H9 (cell line): ENCODE results near the gene ZBED1. TPM values are rescaled to one million over a fixed set of nuclear protein-coding genes. Genes with fewer than 3 reads are reported as not detected.

Experiments used
- DNase-seq: peaks from one replicate; pipeline ENCODE4 v3.0.0-alpha.2; 2017
- H2AFZ ChIP-seq: one replicate; pipeline ENCODE4 v1.6.1; 2013; ENCODE audit warnings: mild to moderate bottlenecking, low read length, control low read depth, moderate library complexity
- H2AK5ac ChIP-seq: 2 replicates; pipeline ENCODE4 v1.6.1; 2013; ENCODE audit warnings: low read length, control low read depth, mixed read lengths; ENCODE audit not compliant: insufficient read length
- H2BK120ac ChIP-seq: one replicate; pipeline ENCODE4 v1.6.1; 2013; ENCODE audit warnings: low read depth, mild to moderate bottlenecking, low read length, control low read depth, inconsistent platforms; ENCODE audit not compliant: poor library complexity, severe bottlenecking
- H2BK12ac ChIP-seq: 2 replicates; pipeline ENCODE4 v1.6.1; 2013; ENCODE audit warnings: low read length, control low read depth, mixed read lengths, low read depth; ENCODE audit not compliant: insufficient read length
- H2BK15ac ChIP-seq: 2 replicates; pipeline ENCODE4 v1.6.1; 2013; ENCODE audit warnings: low read depth, low read length, control low read depth
- H2BK20ac ChIP-seq: one replicate; pipeline ENCODE4 v1.6.1; 2013; ENCODE audit warnings: low read depth, mild to moderate bottlenecking, low read length, control low read depth, inconsistent platforms; ENCODE audit not compliant: poor library complexity, severe bottlenecking
- H2BK5ac ChIP-seq: 2 replicates; pipeline ENCODE4 v1.6.1; 2013; ENCODE audit warnings: low read length, control low read depth, mixed read lengths; ENCODE audit not compliant: insufficient read length
- H3K14ac ChIP-seq: 2 replicates; pipeline ENCODE4 v1.6.1; 2013; ENCODE audit warnings: low read length, control low read depth; ENCODE audit not compliant: insufficient read depth
- H3K18ac ChIP-seq: 2 replicates; pipeline ENCODE4 v1.6.1; 2013; ENCODE audit warnings: low read depth, mild to moderate bottlenecking, mixed read lengths, low read length, control low read depth; ENCODE audit not compliant: insufficient read length
- H3K23ac ChIP-seq: 2 replicates; pipeline ENCODE4 v1.6.1; 2013; ENCODE audit warnings: low read length, control low read depth, mixed read lengths, low read depth; ENCODE audit not compliant: insufficient read length
- H3K23me2 ChIP-seq: 2 replicates; pipeline ENCODE4 v1.6.1; 2013; ENCODE audit warnings: low read depth, mild to moderate bottlenecking, mixed read lengths, low read length, control low read depth; ENCODE audit not compliant: insufficient read length, poor library complexity, severe bottlenecking
- H3K27ac ChIP-seq: 2 replicates; pipeline ENCODE4 v1.5.1; 2013; ENCODE audit warnings: low read length, control low read depth, mixed read lengths, low read depth; ENCODE audit not compliant: insufficient read length
- H3K27me3 ChIP-seq: 2 replicates; pipeline ENCODE4 v1.6.1; 2013; ENCODE audit warnings: low read length, control low read depth, inconsistent platforms; ENCODE audit not compliant: insufficient read depth
- H3K4ac ChIP-seq: 2 replicates; pipeline ENCODE4 v1.6.1; 2013; ENCODE audit warnings: low read depth, mild to moderate bottlenecking, control low read depth, inconsistent platforms, low read length, moderate library complexity
- H3K4me1 ChIP-seq: 2 replicates; pipeline ENCODE4 v1.6.1; 2013; ENCODE audit warnings: low read length, control low read depth, inconsistent platforms; ENCODE audit not compliant: insufficient read depth
- H3K4me2 ChIP-seq: 2 replicates; pipeline ENCODE4 v1.6.1; 2013; ENCODE audit warnings: low read length, control low read depth, mixed read lengths; ENCODE audit not compliant: insufficient read length, insufficient read depth
- H3K56ac ChIP-seq: 2 replicates; pipeline ENCODE4 v1.6.1; 2013; ENCODE audit warnings: low read depth, mild to moderate bottlenecking, mixed read lengths, low read length, control low read depth; ENCODE audit not compliant: insufficient read length
- H3K79me1 ChIP-seq: 2 replicates; pipeline ENCODE4 v1.6.1; 2013; ENCODE audit warnings: low read depth, mild to moderate bottlenecking, moderate library complexity, low read length, control low read depth, inconsistent platforms; ENCODE audit not compliant: insufficient read depth, poor library complexity, severe bottlenecking
- H3K79me2 ChIP-seq: 2 replicates; pipeline ENCODE4 v1.6.1; 2013; ENCODE audit warnings: low read length, control low read depth, inconsistent platforms; ENCODE audit not compliant: insufficient read depth
- H3K9ac ChIP-seq: 2 replicates; pipeline ENCODE4 v1.6.1; 2013; ENCODE audit warnings: low read length, control low read depth, mixed read lengths; ENCODE audit not compliant: insufficient read length; ENCODE audit errors: extremely low read depth
- H3K9me3 ChIP-seq: one replicate; pipeline ENCODE4 v1.6.1; 2013; ENCODE audit warnings: low read depth, low read length, inconsistent platforms; ENCODE audit not compliant: control insufficient read depth
- H3T11ph ChIP-seq: one replicate; pipeline ENCODE4 v1.6.1; 2013; ENCODE audit warnings: mild to moderate bottlenecking, low read length, control low read depth, inconsistent platforms
- H4K20me1 ChIP-seq: one replicate; pipeline ENCODE4 v1.6.1; 2013; ENCODE audit not compliant: control insufficient read depth, insufficient read length, insufficient read depth
- H4K5ac ChIP-seq: 2 replicates; pipeline ENCODE4 v1.6.1; 2013; ENCODE audit warnings: low read depth, mild to moderate bottlenecking, mixed read lengths, low read length, control low read depth; ENCODE audit not compliant: insufficient read length
- H4K8ac ChIP-seq: replicated peaks from 2 replicates; pipeline ENCODE4 v1.6.1; 2013; ENCODE audit warnings: low read length, control low read depth, mixed read lengths, low read depth; ENCODE audit not compliant: insufficient read length
- H4K91ac ChIP-seq: 2 replicates; pipeline ENCODE4 v1.6.1; 2013; ENCODE audit warnings: low read depth, mild to moderate bottlenecking, moderate library complexity, mixed read lengths, low read length, control low read depth; ENCODE audit not compliant: insufficient read length
- H3K27ac Mint-ChIP-seq, 3 experiments: 2 replicates in 2 of 3; 3 replicates in 1 of 3; pipeline ENCODE4 v1.8.0; 2020 to 2021; ENCODE audit warnings: mixed read lengths in 3 of 3, mild to moderate bottlenecking in 1 of 3, moderate library complexity in 1 of 3
- H3K27me3 Mint-ChIP-seq: 2 replicates; pipeline ENCODE4 v1.8.0; 2021; ENCODE audit warnings: low read depth, mild to moderate bottlenecking, moderate library complexity, mixed read lengths
- H3K36me3 Mint-ChIP-seq, 3 experiments: 2 replicates in 2 of 3; 3 replicates in 1 of 3; pipeline ENCODE4 v1.8.0; 2020 to 2021; ENCODE audit warnings: low read depth in 3 of 3, mixed read lengths in 3 of 3; ENCODE audit not compliant: insufficient read depth in 1 of 3
- H3K4me1 Mint-ChIP-seq, 2 experiments: 2 replicates each; pipeline ENCODE4 v1.8.0; 2020; ENCODE audit warnings: mixed read lengths in 2 of 2
- H3K4me3 Mint-ChIP-seq, 2 experiments: 2 replicates in 1 of 2; 3 replicates in 1 of 2; pipeline ENCODE4 v1.8.0; 2020 to 2021; ENCODE audit warnings: mild to moderate bottlenecking in 2 of 2, mixed read lengths in 2 of 2, moderate library complexity in 1 of 2
- H3K9me3 Mint-ChIP-seq, 2 experiments: 2 replicates in 1 of 2; 3 replicates in 1 of 2; pipeline ENCODE4 v1.8.0; 2020; ENCODE audit warnings: mild to moderate bottlenecking in 2 of 2, mixed read lengths in 2 of 2, moderate library complexity in 1 of 2
- CTCF ChIP-seq: fragments of 200-600 bp; sonication (generic); conservative IDR thresholded peaks from 3 replicates; pipeline ENCODE4 v1.8.0; 2021; ENCODE audit warnings: antibody characterized with exemption, mild to moderate bottlenecking
- WGBS: extraction: QIAGEN DNeasy Blood & Tissue Kit; methylation state at CpG from one replicate; pipeline ENCODE4 v1.1.7; 2013; ENCODE audit warnings: missing lambda C conversion rate, low lambda C conversion rate, mixed read lengths; ENCODE audit not compliant: insufficient read length; ENCODE audit errors: extremely low coverage; 5-methylcytosine and 5-hydroxymethylcytosine counted together
- total RNA-seq: library from RNA; stranded (reverse); gene quantifications from 2 replicates; pipeline ENCODE4 v1.2.1, GENCODE V29; 2021

Gene ZBED1
- total RNA-seq, 1 experiment from 2014 or later, result 61.1 TPM

DNA sequence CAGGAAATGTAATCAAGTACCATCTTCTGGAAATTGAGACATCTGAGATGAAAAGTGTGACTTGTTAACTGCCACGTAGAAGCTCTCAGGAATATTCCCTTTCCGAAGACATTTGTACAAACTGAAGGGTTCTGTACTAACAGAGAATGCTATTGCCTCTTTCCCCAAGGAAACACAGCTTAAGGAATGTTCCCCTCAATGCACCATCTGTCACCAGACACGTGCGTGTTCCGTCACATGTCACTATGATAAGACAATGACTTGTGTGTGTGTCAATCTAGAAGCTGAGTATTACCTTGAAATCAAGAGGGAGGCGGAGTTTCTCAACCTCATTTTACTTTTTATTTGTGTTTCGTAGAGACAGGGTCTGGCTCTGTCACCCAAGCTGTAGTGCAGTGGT lies 58.1 kb downstream of the ZBED1 start:
- peaks cover 10% of the 10 kb centered on the region for H3K9me3 ChIP-seq
- H3K79me2 ChIP-seq, result no peaks in the 10 kb centered on the region; the same call in 1 of the 2 replicates
- H3K27ac ChIP-seq, result no peak overlapping the region
- no peak overlapping the region for H2AFZ ChIP-seq
- no peak overlapping the region for H3K23ac ChIP-seq
- H3K18ac ChIP-seq, result no peak overlapping the region
- TF ChIP-seq CTCF, result no peak
- Mint-ChIP-seq H3K9me3 (peaks cover 40 to 42% of the 10 kb centered on the region in 2 experiments), H3K27me3 (peaks cover 4% of the 10 kb centered on the region), H3K36me3 (peaks cover 50 to 60% (median 50%) of the 10 kb centered on the region in 3 experiments), H3K27ac (no peak overlapping the region; a peak in 1 of 7 replicates), H3K4me3 (no peak overlapping the region), H3K4me1 (no peaks in the 10 kb centered on the region)
- H3K9ac ChIP-seq, result no peak overlapping the region
- H3K14ac ChIP-seq, result no peak overlapping the region
- H2BK15ac ChIP-seq, result no peak overlapping the region
- H3K79me1 ChIP-seq, result peaks cover 3% of the 10 kb centered on the region
- DNase-seq, result no peak
- H3K23me2 ChIP-seq, result no peaks in the 10 kb centered on the region
- H3T11ph ChIP-seq, result no peak overlapping the region
- H2BK20ac ChIP-seq, result no peak overlapping the region
- no peak overlapping the region for H4K91ac ChIP-seq
- no peaks in the 10 kb centered on the region for H3K4me1 ChIP-seq
- H4K20me1 ChIP-seq, result no peaks in the 10 kb centered on the region
- H3K4ac ChIP-seq, result no peak overlapping the region
- no peak overlapping the region for H3K56ac ChIP-seq
- no peak overlapping the region for H2BK120ac ChIP-seq
- no peak overlapping the region for H2BK5ac ChIP-seq
- no peak overlapping the region for H4K5ac ChIP-seq
- H3K4me2 ChIP-seq, result no peak overlapping the region
- no CpG with 5 or more reads among the region's 7 CpGs for WGBS
- no peak overlapping the region for H2AK5ac ChIP-seq
- no peaks in the 10 kb centered on the region for H3K27me3 ChIP-seq
- H4K8ac ChIP-seq, result no peak overlapping the region
- H2BK12ac ChIP-seq, result no peak overlapping the region
